Activated CD8-positive, alpha-beta T cell treated with anti-CD3 and anti-CD28 coated beads for 36 hours (primary cell): ENCODE results near the gene TRIM68. TPM values are rescaled to one million over a fixed set of nuclear protein-coding genes. Genes with fewer than 3 reads are reported as not detected.

Experiments used
- ATAC-seq: fragments of 200-7000 bp; cut with Tn5 transposase; one replicate; pipeline ENCODE4 v1.10.0; 2021; ENCODE audit warnings: mild to moderate bottlenecking, moderate library complexity
- CTCF ChIA-PET: fragments of 350-600 bp; sonication (Branson Sonifier 250); formaldehyde crosslinking; loops from one replicate; lab custom pipeline; 2021; ENCODE audit warnings: antibody characterized with exemption; lab: Charles Lee
- POLR2A ChIA-PET: fragments of 350-600 bp; sonication (Branson Sonifier 250); formaldehyde crosslinking; loops from one replicate; lab custom pipeline; 2021; ENCODE audit warnings: antibody characterized with exemption; lab: Charles Lee
- DNase-seq: peaks from one replicate; pipeline ENCODE4 v3.0.0-alpha.2; 2020
- H3K27ac Mint-ChIP-seq: one replicate; pipeline ENCODE4 v1.8.0; 2021; ENCODE audit warnings: mild to moderate bottlenecking, mixed read lengths
- H3K27me3 Mint-ChIP-seq: one replicate; pipeline ENCODE4 v1.8.0; 2021; ENCODE audit warnings: mixed read lengths
- H3K36me3 Mint-ChIP-seq: one replicate; pipeline ENCODE4 v1.8.0; 2021; ENCODE audit warnings: low read depth, mixed read lengths
- H3K4me1 Mint-ChIP-seq: one replicate; pipeline ENCODE4 v1.8.0; 2021; ENCODE audit warnings: low read depth, mixed read lengths
- H3K4me3 Mint-ChIP-seq: one replicate; pipeline ENCODE4 v1.8.0; 2021; ENCODE audit warnings: mild to moderate bottlenecking, moderate library complexity, mixed read lengths
- H3K9me3 Mint-ChIP-seq: one replicate; pipeline ENCODE4 v1.8.0; 2021; ENCODE audit warnings: mixed read lengths
- CTCF ChIP-seq: fragments of 200-600 bp; IDR thresholded peaks from one replicate; pipeline ENCODE4 v1.8.0; 2022; ENCODE audit warnings: antibody characterized with exemption, mild to moderate bottlenecking
- intact Hi-C: fragments of 100-400 bp; cut with micrococcal nuclease; formaldehyde crosslinking; loops from one replicate; pipeline ENCODE4 v1.10.0; 2022
- total RNA-seq, 2 experiments: library from RNA; stranded (reverse); gene quantifications; one replicate each; pipeline ENCODE4 v1.2.3, GENCODE V29; 2021

Gene TRIM68
- total RNA-seq, result 10 to 100 TPM; 10.2 to 11.4 TPM

- H3K27ac Mint-ChIP-seq, result peak within 1 kb of the TSS; percentile 90
- no peak for TF ChIP-seq CTCF
- peaks cover 37% of the 10 kb centered on the region for H3K4me1 Mint-ChIP-seq
- H3K36me3 Mint-ChIP-seq, result no peaks in the 10 kb centered on the region
- peak; percentile 95 for DNase-seq
- H3K27me3 Mint-ChIP-seq, result no peaks in the 10 kb centered on the region
- H3K4me3 Mint-ChIP-seq, result peak within 1 kb of the TSS; percentile 90
- peaks cover 2% of the 10 kb centered on the region for H3K9me3 Mint-ChIP-seq
- ATAC-seq, result peak; percentile 100
- CTCF ChIA-PET, result interaction anchor here (1.1 to 4.2 kb wide), 4 partner anchors 29 to 422 kb away, joined by 3 to 17 read pairs (median 4); partner anchors contain the start of gene OR51D1
- POLR2A ChIA-PET, result interaction anchor here (0.6 to 1.7 kb wide), 3 partner anchors 8 to 1625 kb away, joined by 3 to 4 read pairs (median 4); no protein-coding TSS in a partner anchor
- intact Hi-C loops, result no loop called here
Observed at GRCh38 chr11:4607781-4608666, at the start of gene TRIM68. Gene TRIM68 (minus strand): TSS chr11:4608231. CDS start chr11:4605504, 2,727 bp downstream.

- no peak for DNase-seq
- Mint-ChIP-seq H3K36me3 (no peaks in the 10 kb centered on the region), H3K27ac (no peak overlapping the region), H3K4me3 (no peak overlapping the region), H3K4me1 (no peaks in the 10 kb centered on the region), H3K9me3 (no peaks in the 10 kb centered on the region), H3K27me3 (peaks cover 10% of the 10 kb centered on the region)
- ChIA-PET POLR2A (no interaction called here), CTCF (no interaction called here)
- intact Hi-C loops, result no loop called here
- ATAC-seq, result no peak
- no peak for TF ChIP-seq CTCF
Observed at GRCh38 chr11:4654635-4655369, 46.8 kb upstream of the TRIM68 start.

- Mint-ChIP-seq H3K4me1 (no peaks in the 10 kb centered on the region), H3K9me3 (no peaks in the 10 kb centered on the region), H3K27me3 (peaks cover 5% of the 10 kb centered on the region), H3K27ac (no peak overlapping the region), H3K36me3 (no peaks in the 10 kb centered on the region), H3K4me3 (no peak overlapping the region)
- intact Hi-C loops, result no loop called here
- POLR2A ChIA-PET, result no interaction called here
- TF ChIP-seq CTCF, result no peak
- CTCF ChIA-PET, result interaction anchor here (1.1 to 2.4 kb wide), 2 partner anchors 11 to 21 kb away, joined by 3 to 11 read pairs; partner anchors contain the start of gene OR51D1
- DNase-seq, result no peak
- ATAC-seq, result no peak
Observed at GRCh38 chr11:4647766-4648165, 39.7 kb upstream of the TRIM68 start.

GRCh38 chr11:4645974-4646373 is 37.9 kb upstream of the TRIM68 start:
- Mint-ChIP-seq H3K27me3 (peaks cover 7% of the 10 kb centered on the region), H3K4me3 (no peak overlapping the region), H3K4me1 (no peaks in the 10 kb centered on the region), H3K27ac (no peak overlapping the region), H3K36me3 (no peaks in the 10 kb centered on the region), H3K9me3 (no peaks in the 10 kb centered on the region)
- CTCF ChIA-PET, result interaction anchor here (1.2 kb wide), 1 partner anchor 9 kb away, joined by 4 read pairs; the partner anchor contains the start of gene OR51D1
- POLR2A ChIA-PET, result no interaction called here
- TF ChIP-seq CTCF, result no peak
- ATAC-seq (no peak), DNase-seq (no peak)
- intact Hi-C loops, result no loop called here
